HCT116 (cell line): ENCODE results near the gene PTPRO.

ENCODE experiments used
- CTCF ChIP-seq, 3 experiments: fragments of 200-600 bp in 1 of 3; sonication (generic) in 1 of 3; IDR thresholded peaks in 2 of 3; conservative IDR thresholded peaks in 1 of 3; 2 replicates each; pipeline ENCODE4 v1.5.1; 2012 to 2017; ENCODE audit warnings: low read depth in 2 of 3, low read length in 2 of 3, antibody characterized with exemption in 1 of 3, borderline replicate concordance in 1 of 3, control low read depth in 1 of 3, mild to moderate bottlenecking in 1 of 3, mixed read lengths in 1 of 3, mixed run types in 1 of 3, moderate library complexity in 1 of 3; ENCODE audit not compliant: insufficient read depth in 1 of 3
- EZH2 ChIP-seq: fragments of 200-600 bp; sonication (generic); IDR thresholded peaks from 2 replicates; pipeline ENCODE4 v1.6.1; 2017; ENCODE audit warnings: antibody characterized with exemption, mixed run types
- EZH2phosphoT487 ChIP-seq: fragments of 200-600 bp; IDR thresholded peaks from 2 replicates; pipeline ENCODE4 v1.6.1; 2018; ENCODE audit warnings: antibody characterized with exemption, borderline replicate concordance
- POLR2A ChIP-seq: IDR thresholded peaks from 2 replicates; pipeline ENCODE4 v1.7.0; 2011; ENCODE audit warnings: borderline replicate concordance; ENCODE audit not compliant: insufficient read depth, insufficient read length; ENCODE audit errors: extremely low read depth
- POLR2AphosphoS5 ChIP-seq: IDR thresholded peaks from 2 replicates; pipeline ENCODE4 v1.6.1; 2011; ENCODE audit warnings: mild to moderate bottlenecking, low read depth, low read length, moderate library complexity
- YY1 ChIP-seq: IDR thresholded peaks from 2 replicates; pipeline ENCODE4 v1.6.1; 2011; ENCODE audit warnings: low read length, low read depth, moderate library complexity, mild to moderate bottlenecking; ENCODE audit not compliant: insufficient replicate concordance; ENCODE audit errors: extremely low read depth

DNA sequence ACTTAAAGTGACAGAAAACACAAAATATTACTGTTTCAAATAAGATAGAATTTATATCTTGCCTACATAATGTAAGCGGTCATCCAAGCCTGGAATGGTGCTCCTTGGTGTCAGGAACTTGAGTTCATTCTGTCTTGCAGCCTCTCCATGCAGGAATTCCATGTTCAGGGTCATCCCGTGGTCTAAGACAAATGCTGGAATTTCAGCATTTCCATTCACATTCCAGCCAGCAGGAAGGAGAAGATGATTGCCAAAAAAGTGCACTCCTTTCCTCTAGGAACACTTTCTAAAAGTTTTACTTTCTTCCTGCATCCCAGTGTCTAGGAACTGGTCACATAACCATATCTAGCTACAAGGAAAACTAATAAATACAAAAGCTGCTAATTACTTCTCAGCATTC, 106.3 kb downstream of the PTPRO start:
- TF ChIP-seq POLR2A (no peak), POLR2AphosphoS5 (no peak), EZH2phosphoT487 (no peak), CTCF (IDR thresholded peaks at IDR 0.05 in 2 of 3, conservative IDR thresholded peaks at IDR 0.05 in 1 of 3; ENCODE audit: borderline replicate concordance in 1 of 3, insufficient read depth in 1 of 3, low read depth in 2 of 3, low read length in 2 of 3) (0 out of 6 replicates have a peak, but pooled peaks of 2 of the 3 experiments have one; percentile 5 to 6), EZH2 (no peak), YY1 (no peak)
